ENCODE results near the gene COG1. TPM values are rescaled to one million over a fixed set of nuclear protein-coding genes. Genes with fewer than 3 reads are reported as not detected.

Gene COG1
- total RNA-seq, 2 experiments from 2014 or later: 25.6 to 39.0 TPM

DNA sequence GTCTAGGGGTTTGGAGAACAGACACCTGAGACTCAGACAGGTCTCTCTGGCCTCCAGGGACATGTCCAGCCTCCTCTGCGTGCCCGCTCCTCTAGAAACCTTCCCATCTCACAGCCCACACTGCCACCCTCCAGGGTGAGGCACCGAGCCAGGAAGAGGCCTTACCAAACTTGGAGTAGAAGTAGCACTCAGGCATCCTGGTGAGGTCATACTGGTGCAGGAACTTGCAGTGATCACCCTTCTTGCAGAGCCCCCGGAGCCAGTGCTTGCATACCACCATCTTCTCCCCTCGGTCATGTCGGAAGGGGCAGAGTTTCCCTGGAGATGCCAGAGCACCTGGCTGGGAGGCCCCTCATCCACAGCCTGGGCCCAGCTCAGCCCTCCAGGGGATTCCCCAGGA, 64.7 kb downstream of the COG1 start:
- DNase-seq (no peak), ATAC-seq (no peak)
- no peaks in the 10 kb centered on the region for H3K36me3 Mint-ChIP-seq (ENCODE audit: low read depth)
- no peaks in the 10 kb centered on the region for H3K4me1 Mint-ChIP-seq
- H3K27ac Mint-ChIP-seq: no peak overlapping the region
- H3K4me3 Mint-ChIP-seq: no peak overlapping the region
- POLR2A ChIA-PET: no interaction called here
- CTCF ChIA-PET: interaction anchor here (2.1 kb wide), 1 partner anchor 112 kb away, joined by 18 read pairs; no protein-coding TSS in a partner anchor
- no peaks in the 10 kb centered on the region for H3K27me3 Mint-ChIP-seq
- H3K9me3 Mint-ChIP-seq (ENCODE audit: low read depth): no peaks in the 10 kb centered on the region
- intact Hi-C loops (cut with DNase I, micrococcal nuclease): loop anchor here in 1 of 2 experiments (5.0 kb wide), 1 partner anchor 530 kb away; no protein-coding TSS in a partner anchor

Other genes starting within 250 kb of the COG1 start
- 10 to 100 TPM; 12.5 to 17.2 TPM for gene SLC39A11, start 100.4 kb upstream of the COG1 start, total RNA-seq
- under 1 TPM; 0.11 to 0.16 TPM for gene SSTR2, start 28.0 kb upstream of the COG1 start, total RNA-seq
- gene CPSF4L, start 68.8 kb downstream of the COG1 start, total RNA-seq: not detected
- gene CDC42EP4, start 118.9 kb downstream of the COG1 start, total RNA-seq: under 1 TPM; 0.87 to 0.91 TPM

Measured in activated CD4-positive, alpha-beta T cell treated with anti-CD3 and anti-CD28 coated beads for 36 hours (primary cell).